GM21447 (cell line): ENCODE measurements around the gene EEF1B2.

Experiments used
- ATAC-seq: cut with Tn5 transposase; IDR thresholded peaks from one replicate; pipeline ENCODE4 v1.9.1; 2021; ENCODE audit not compliant: unreplicated experiment

The EEF1B2 gene

GRCh38 chr2:206211657-206212255, 52.1 kb downstream of the EEF1B2 start:
- ATAC-seq = no peak
